ENCODE data around the gene ZNF292. TPM values are rescaled to one million over a fixed set of nuclear protein-coding genes. Genes with fewer than 3 reads are reported as not detected.
A peak's percentile ranks its signal among the peaks of the same experiment; 100 is the strongest.
"Not testable (repeated sequence)": the region's sequence is repeated elsewhere in the genome, so short reads cannot be mapped to it uniquely, and the experiment has no call there.

Gene ZNF292
- total RNA-seq, 1 experiment from 2014 or later: 10.0 TPM

DNA sequence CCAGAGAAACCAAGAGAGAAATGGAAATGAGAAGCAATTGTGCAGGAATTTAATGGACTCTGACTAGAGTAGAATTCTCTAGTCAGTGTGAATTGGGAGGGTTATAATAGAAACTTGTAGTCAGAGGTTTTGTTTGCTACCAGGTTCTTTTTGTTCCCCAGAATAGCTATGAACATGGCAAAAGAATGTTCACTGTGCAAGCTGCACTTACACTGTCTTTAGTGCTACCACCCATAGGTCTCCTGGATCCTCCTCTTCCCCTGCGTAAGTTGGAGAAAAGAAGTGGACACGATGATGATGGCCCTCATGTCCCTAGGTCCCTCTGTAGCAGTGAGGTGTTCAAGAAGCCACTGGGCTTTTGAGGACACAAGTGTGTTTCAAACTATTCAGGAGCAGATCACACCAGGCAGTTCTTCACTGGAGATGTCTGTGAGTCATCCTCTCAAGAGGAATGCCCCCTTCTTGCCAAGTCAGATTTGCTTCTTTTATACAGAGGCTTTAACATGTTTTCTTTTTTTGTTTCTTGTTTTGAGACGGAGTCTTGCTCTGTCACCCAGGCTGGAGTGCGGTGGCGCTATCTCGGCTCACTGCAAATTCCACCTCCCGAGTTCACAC lies 119.4 kb downstream of the ZNF292 start:
- peak; percentile 53 for DNase-seq (ENCODE audit: low read depth)

GRCh38 chr6:87276624-87277023 lies 121.3 kb downstream of the ZNF292 start:
- no peak for DNase-seq (ENCODE audit: low read depth)

- peak; percentile 23 for DNase-seq (ENCODE audit: low read depth)
Observed at GRCh38 chr6:87277123-87277522, 121.8 kb downstream of the ZNF292 start.

DNA sequence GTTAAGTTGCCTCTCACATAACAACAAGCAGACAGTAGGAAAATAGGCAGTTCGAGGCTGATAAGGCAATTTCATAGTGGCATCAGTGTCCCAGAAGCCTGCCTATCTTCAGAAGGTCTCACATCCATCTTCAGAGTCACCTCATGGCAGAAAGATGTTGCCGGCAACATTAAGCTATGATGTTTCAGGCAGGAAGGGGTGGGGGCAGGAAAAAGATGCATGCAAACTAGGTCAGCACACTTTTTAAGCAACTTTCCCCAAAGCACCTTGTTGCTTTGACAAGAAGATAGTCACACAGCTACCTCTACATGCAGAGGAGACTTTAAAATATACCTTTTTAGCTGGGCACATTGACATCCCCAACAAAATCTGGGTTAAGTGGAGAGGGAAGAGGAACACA lies 123.8 kb downstream of the ZNF292 start:
- DNase-seq (ENCODE audit: low read depth): no peak

GRCh38 chr6:87281426-87281825 lies 126.1 kb downstream of the ZNF292 start:
- no peak for DNase-seq (ENCODE audit: low read depth)

GRCh38 chr6:87282743-87283142 lies 127.4 kb downstream of the ZNF292 start:
- DNase-seq (ENCODE audit: low read depth): no peak

- DNase-seq (ENCODE audit: low read depth): no peak
Observed at GRCh38 chr6:87283461-87283860, 128.1 kb downstream of the ZNF292 start.

- no peak for DNase-seq (ENCODE audit: low read depth)
Observed at GRCh38 chr6:87287251-87287650, 131.9 kb downstream of the ZNF292 start.

- no peak for DNase-seq (ENCODE audit: low read depth)
Observed at GRCh38 chr6:87289571-87289970, 134.2 kb downstream of the ZNF292 start.

DNA sequence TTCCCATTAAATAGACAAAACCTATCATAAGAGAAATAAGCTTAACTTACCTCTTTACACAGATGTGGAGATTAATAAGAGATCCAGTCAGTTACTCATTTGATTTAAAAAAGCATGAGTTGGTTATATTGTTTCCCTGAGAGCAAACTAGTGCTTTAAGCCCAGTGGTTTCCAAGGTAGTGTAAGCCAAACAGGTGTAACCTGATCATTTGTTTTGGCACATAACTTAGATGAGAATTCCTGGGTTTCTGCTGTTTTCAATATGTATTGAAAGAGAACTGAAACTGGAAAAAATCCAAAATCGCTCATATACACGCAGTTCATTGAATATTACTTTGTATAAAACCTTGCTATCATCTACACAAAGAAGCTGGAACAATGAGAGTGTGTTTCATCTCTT lies 136.5 kb downstream of the ZNF292 start:
- DNase-seq (ENCODE audit: low read depth): no peak

GRCh38 chr6:87293526-87293925 lies 138.2 kb downstream of the ZNF292 start:
- peak; percentile 50 for DNase-seq (ENCODE audit: low read depth)

GRCh38 chr6:87297119-87297518 lies 141.8 kb downstream of the ZNF292 start:
- DNase-seq (ENCODE audit: low read depth): no peak

DNA sequence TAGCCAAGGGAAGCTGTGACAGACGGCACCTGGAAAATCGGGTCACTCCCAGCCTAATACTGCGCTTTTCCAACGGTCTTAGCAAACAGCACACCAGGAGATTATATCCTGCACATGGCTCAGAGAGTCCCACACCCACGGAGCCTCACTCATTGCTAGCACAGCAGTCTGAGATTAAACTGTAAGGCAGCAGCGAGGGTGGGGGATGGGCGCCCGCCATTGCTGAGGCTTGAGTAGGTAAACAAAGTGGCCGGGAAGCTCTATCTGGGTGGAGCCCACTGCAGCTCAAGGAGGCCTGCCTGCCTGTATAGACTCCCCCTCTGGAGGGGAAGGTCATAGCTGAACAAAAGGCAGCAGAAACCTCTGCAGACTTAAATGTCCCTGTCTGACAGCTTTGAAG lies 145.9 kb downstream of the ZNF292 start:
- DNase-seq (ENCODE audit: low read depth): not testable (repeated sequence)

DNA sequence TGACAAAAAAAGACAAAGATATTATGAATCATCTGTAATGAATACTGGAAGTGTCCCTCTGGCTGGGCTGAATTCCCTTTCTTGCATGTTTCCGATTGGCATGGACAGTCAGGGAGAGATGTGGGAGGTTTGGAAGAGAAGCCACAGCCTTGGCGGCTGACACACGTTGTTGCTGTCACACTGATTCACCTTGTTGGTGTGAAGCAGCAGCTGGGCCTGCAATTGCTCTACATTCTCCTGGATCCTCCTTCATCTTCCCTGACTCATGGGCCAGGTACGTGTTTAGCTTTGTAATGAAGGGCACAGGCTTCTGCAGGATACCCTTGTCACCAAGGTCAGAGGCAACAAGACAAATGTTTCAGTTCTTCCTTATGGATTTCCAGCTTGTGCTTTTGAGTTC lies 153.6 kb downstream of the ZNF292 start:
- peak; percentile 7 for DNase-seq (ENCODE audit: low read depth)

DNA sequence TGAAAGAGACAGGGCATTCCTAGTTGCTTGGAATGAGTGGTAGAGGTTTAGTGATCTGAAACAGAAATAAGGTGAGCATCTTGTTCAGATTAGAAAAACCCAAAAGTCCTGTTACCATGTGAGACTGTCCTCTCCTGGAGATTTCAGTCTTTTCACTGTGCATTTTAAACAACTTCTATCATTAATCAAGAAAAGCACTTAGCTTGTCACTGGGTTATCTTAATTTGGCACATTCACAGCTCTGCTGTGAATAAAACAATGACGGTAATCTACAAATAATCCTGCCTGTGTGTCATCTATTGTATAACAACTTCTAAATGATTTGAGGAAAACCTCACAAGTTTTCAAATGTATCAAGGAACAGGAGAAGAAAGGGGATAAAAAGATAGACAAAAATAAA lies 157.5 kb downstream of the ZNF292 start:
- DNase-seq (ENCODE audit: low read depth): no peak

Other genes with a start within 250 kb of the ZNF292 start
- gene HTR1E, start 218.0 kb upstream of the ZNF292 start, total RNA-seq (2014; rRNA removed; shearing (Covaris generic)): not detected in 2 replicates
- gene CGA, start 60.5 kb upstream of the ZNF292 start, total RNA-seq (2014; rRNA removed; shearing (Covaris generic)): 22.8 and 26.6 TPM in 2 replicates
- 3.9 and 6.1 TPM in 2 replicates for gene SMIM8, start 167.0 kb downstream of the ZNF292 start, total RNA-seq (2014; rRNA removed; shearing (Covaris generic))
- gene GJB7, start 173.7 kb downstream of the ZNF292 start, total RNA-seq (2014; rRNA removed; shearing (Covaris generic)): not detected in 2 replicates
- gene C6orf163, start 189.2 kb downstream of the ZNF292 start, total RNA-seq (2014; rRNA removed; shearing (Covaris generic)): not detected in 2 replicates

Data from M059J (cell line).